NCI-H1417 treated with DMSO at 0.1 percent for 48 hours (cell line): ENCODE results near the gene SLC10A7.

ENCODE experiments used
- DNase-seq: peaks from one replicate; lab custom pipeline; 2025; lab: John Stamatoyannopoulos, UW

SLC10A7 gene

DNA sequence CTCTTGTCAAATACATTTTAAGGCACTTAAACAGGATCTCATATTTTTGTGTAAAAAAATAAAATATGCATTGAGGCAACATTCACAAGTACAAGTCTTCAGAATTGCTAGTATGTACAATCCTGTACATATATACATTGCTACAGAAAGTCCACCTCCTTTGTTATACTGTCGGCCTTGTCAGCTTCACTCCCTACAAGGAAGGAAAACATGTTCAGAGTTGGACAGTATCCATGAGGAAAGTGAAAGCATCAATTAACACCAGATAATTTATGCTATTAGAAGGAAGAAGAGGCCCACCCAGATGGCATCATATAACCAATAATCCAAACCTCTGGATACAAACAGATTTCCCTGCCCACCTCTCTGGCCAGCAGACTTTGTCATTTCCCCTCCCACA is 265.4 kb downstream of the SLC10A7 start:
- DNase-seq: no peak

DNA sequence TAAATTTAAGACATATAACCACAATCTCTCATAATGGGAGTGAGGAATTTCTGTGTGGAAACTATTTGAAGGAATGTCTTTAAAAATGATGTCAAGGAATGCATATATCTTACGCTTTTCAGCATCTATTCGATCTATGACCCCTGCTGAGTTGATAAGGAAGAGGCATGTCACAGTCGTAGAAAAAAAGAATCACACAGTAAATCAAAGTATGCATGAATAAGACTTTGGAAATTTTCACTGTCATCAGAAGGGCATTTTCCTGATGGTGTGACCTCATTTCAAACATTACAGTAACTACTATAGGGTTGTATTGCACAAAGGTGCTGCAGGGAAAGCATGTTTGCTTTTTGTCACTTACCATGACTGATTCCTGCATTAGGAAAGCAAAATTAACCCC is 265.9 kb downstream of the SLC10A7 start:
- no peak for DNase-seq

DNA sequence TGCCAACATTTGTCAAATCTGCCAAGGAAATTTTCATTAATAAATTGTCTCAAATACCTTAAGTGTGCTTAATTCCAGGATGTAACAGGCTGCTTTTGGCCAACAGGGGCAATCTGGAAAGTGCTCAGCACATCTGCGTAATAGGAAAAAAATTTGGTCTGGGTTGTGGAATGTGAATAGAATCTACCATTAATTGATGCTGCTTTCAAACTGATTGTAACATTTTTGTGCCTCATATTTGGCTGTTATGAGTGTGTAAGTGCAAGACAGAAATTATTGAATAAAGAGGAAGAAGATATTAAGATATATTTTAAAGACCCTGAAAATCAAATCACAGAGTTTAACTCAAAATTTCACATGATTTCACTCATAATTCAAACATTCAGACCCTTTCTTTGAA is 266.3 kb downstream of the SLC10A7 start:
- DNase-seq: no peak

DNA sequence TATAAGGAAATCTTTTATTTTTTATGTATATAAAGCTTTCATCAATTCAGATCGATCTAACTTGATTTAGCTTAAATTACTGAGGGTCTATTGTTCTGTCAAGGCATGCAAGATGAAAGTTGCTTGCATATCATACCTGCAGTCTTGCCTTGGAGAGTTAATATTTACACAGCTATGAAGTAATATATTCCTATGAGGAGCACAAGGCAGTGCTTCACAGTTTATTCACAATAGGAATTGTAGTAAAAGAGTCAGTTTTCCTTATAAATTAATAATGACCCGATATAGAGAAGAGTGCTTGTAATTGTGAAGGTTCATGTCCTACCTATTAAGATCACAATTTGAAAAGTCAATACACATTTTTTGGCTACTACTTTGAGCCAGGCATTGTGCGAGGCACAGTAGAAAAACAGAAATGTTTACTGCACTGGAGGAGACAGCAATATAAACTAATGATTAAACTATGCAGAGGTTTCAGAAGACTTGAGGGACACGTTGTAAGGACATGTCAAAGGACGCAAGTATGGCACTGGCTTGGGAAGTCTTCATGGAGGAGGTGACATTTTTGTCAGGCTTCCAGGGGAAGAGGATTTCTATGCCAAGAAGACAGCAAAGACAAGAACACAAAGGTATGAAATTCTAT is 268.6 kb downstream of the SLC10A7 start:
- DNase-seq: no peak

DNA sequence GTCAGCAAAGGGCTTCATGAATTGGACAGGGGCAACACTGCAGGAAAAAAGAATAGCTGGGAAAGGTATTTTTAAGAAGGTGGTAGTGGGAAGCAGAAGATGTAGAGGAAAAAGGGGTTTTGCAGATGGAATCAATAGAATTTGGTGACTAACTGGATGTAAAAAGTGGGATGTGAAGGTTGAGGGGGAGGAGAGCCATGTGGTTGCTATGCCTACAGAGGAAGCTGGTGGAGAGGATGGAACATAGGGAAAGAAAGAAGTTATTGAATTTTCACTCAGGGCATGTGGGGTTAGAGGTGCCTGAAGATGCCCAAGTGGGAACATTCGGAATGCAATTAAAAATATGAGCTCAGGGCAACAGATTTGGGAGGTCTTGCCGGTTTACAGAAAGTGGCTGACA is 274.4 kb downstream of the SLC10A7 start:
- DNase-seq: no peak

DNA sequence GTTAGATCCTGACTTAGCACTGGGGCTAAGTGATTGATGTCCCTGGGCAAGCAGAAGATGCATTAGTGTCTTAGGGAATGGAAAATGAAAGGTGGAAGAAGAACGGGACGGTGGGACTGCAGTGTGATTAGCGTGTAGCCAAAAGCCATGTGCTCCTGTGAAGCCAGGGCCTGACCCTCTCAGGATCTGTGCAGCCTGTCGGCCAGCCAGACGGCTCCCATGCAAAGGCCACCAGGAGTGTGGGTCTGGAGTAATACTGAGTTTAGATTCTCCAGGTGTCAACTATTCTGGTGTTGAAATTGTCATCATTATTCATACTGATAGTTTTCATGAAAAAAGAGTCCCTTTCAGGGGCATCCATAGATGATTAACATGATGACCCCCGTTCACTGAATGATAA is 275.4 kb downstream of the SLC10A7 start:
- DNase-seq: no peak

DNA sequence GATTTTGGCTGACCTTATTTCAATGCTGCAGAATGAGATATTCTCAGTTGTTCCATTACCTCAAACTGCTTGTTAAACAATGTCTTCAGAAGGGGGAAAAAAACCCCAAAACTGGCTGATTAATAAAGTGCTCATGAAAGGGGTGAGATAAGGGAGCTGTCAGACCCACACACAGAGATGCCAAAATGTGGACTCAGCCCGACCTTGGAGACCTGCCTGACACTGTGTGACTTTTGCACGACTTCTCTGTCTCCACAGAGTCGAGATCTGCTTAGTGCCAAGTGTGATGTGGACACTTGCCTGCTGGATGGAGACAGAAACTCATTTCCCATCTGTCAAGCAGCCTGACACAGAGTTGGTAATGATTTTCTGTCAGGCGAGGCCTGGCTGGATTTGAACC is 275.9 kb downstream of the SLC10A7 start:
- no peak for DNase-seq

DNA sequence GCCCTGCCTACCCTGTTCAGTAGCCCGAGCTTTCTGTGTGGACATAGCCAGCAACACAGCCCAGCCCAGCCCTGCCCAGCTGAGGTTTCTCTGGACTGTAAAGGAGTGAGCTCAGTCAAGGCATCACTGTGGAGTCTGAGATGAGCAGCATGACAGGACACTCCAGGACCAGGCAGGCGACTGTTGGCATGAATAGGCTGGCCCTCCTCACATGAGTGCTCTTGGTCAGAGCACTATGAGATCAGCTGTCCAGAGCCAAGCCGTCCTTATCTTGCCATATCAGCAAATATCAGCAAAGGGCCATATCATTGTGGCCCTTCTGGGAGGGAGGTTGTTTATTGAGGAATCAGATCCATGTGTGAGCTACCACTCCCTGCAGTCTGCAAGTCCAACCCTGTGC is 276.5 kb downstream of the SLC10A7 start:
- DNase-seq: no peak

DNA sequence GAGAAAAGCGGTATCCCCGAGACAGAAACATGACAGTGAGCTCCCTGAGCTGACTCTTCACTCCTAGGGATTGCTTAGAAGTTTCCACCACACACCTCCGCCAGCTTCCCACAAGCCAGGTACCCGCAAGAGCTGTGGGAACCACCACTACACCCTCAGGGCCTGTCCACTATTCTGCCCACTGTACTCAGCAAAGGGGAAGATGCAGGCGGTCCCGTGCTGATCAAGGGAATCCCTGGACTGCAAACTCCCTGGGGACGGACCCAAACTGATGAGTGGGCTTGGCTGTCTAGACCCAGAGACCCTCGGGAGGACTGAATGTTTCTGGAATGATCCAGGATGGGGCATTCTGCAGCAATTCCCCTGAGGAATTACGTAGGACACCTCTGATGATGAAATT is 277.2 kb downstream of the SLC10A7 start:
- no peak for DNase-seq

DNA sequence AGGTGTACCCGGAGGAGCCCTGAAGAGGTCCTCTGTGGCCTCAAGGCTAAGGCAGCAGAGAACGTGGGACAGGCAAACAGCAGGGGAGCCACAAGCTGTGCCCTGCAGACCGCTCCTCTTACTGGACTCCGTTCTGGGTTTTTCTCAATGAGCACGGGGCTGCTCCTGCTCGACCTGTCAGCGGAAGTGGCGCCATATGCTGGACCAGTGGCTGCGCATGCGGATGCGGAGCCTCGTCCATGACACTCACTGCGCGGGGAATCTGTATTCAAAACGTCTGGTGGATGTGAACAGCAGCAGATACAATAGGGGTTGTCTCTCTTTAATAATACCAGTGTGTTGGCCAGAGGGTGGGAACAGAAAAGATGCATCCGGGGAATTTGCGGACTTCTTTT is 277.9 kb downstream of the SLC10A7 start:
- DNase-seq: no peak

DNA sequence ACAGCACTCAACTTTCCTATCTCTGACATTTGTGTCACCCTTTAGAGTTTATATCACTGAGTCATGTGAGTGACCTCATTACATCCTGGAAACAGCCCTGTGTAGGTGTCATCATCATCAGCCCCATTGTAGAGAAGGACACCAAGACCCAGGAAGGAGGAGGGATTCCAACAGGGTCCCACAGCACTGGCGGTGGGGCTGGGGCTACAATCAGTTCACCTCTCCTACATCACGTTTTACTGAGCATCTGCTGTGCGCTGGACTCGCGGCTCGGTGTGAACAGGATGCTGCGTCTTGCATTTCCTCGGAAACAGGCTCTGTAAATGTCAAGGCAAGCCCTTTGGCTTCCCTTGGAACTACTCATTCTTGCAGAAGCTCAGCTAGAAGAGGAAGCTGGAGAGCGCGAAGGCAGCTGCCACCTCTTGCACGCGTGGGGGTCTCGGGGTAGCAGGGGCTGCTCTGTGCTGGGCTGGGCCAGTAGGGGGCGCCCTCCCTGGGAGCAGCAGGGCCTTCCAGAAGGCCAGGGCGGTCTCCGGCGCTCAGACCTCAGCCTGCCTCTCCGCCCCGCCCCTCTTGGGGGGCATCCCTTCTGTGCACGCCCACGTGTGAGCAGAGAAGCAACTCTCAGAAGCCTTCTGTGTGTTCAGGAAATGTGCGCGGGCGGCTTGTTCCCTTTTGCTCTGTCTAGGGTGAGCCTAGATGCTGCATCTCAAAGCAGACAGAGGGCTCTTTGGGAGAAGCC is 278.4 kb downstream of the SLC10A7 start:
- DNase-seq: no peak

DNA sequence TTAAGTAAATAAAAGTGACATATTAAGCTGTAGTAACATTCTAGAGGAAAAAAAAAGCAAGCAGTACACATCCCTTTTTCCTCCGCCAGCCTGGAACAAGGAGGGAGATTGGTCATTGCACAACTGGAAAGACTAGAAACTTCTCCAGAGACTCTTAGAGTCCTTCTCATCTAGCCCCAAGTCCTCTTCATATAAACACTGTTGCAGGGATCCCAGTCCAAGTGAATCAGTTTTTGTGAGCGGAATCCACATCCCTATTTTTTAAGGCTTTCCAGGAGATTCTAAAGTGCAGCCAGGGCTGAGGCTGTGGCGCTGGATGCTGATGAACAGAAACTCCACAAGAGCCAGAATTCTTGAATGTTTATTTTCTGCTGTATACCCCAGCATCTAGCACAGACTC is 283.6 kb downstream of the SLC10A7 start:
- no peak for DNase-seq

DNA sequence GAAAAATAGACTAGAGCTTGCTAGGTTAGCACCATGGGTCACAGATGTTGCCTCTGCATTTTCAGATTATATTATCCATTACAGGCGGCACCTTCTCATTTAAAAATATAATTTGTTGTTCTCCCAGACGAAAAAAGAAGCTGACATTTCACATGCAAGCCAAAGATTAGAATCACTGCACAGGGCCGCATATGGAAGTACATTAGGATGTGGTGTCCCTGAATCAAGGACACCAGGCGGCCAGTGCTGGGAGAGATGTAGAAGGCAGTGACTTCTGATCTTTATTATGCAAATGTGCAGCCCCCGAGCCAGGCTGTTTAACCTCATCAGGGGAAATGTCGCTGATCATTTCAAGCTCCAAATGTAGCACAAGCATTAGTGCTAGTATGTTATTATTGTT is 284.6 kb downstream of the SLC10A7 start:
- DNase-seq: no peak

DNA sequence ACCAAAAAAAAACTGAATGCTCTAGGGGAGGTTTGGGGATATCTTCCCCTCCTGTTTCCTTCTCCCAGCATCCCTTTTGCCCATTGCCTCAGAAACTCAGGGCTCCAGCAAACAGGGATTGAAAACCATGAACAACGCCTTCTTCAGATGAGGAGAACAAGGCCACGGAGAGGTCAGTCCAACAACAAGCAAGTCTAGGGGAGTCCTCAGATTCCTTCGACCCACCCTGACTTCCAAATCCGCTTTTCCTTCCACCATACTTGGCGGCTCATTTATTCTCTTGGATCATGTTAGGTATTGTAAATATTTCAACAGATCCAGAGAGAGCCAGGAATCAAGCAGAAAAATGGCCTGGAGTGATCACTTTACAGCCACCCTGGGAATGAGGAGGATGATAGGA is 285.5 kb downstream of the SLC10A7 start:
- no peak for DNase-seq

DNA sequence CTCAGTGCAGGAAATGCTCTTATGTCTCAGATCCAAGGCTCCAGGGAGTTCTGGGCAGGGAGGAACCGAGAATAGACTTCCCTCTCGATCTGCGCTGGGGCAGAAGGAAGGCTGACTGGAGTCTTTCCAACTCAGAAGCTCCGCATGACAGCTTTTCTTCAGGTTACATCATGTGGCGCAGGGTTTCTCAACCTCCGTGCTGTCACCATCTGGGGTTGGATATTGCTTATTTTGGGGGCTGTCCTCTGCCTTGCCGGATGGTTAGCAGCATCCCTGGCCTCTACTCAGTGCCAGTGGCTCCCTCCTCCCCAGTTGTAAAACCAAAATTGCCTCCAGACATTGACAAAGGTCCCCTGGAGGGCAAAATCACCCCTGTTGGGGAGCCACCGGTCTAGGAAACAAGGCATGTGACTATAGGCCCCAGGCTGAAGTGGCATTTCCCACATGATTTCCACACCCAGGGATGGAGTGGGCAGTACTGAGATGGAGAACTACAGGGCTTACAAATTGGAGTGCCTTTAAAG is 286.0 kb downstream of the SLC10A7 start:
- no peak for DNase-seq

DNA sequence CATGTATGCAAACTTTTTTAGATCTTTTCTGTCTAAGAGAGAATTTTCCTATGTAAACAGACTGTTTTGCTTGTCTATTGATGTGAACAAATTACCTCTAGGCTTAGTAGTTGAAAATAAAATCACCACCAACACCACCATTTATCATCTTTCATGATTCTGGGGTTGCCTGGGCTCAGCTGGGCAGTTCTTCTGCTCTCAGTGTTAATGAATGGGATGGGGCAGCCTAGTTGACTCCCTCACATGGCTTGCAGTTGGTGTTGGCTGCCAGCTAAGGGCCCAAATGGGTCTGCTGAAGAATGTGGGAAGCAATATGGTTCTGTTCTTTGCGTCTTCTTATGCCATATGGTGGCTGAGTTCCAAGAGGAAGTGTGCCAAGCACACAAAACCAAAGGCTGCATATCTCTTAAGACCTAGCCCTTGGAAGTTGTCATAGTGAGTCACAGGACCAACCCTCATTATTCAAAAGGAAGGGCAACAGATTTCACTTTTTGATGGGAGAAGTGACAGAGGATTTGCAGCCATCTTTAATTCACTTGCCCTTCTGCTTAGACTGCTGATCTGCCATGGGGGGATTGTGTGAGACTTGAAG is 289.5 kb downstream of the SLC10A7 start:
- no peak for DNase-seq

DNA sequence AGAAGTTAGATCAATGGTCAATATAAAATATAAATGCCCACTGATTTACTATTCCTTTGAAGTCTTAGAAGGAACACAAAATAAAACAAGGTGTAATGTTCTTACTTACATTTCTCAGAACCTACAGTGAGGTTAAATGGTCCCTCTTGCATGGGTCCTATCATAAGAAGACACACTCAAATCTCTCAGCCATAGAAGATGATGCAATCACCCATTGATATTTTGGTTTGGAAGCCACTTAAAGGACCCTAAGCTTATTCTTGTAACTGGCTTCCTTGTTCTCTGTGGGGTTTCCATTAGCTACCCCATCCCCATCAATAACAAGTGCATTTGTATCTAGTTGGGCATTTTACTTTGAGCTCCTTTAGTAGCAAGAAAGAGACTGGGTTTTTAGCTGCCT is 292.3 kb downstream of the SLC10A7 start:
- DNase-seq: no peak

DNA sequence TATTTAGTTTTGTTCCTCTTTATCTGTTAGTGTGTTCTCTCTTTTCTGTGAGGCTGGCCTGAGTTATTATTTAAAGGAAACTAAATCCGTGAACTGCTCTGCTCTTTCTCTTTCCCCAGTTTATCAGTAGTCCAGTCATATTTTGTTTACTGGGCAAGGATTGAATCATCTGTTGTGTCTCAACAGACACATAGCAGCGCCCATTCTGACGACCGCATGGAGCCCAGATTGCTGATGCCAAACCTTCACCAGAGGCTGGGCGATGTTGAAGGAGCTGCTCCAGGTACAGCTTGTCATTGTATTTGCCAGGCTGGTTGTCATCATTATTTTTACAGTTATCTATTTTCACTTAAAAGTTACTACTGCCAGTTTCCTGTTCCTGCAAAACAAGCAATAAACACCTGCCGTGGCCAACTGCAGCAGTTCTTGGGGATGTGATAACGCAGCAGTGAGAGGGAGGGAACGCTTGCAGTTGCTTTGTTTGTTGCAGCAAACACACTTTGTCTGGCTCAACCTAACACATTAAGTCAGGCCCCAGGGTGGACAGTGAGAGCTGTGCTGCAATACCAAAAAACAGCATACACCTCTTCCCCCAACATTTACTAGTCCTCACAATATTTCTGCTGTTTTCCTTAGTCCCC is 297.3 kb downstream of the SLC10A7 start:
- DNase-seq: no peak

DNA sequence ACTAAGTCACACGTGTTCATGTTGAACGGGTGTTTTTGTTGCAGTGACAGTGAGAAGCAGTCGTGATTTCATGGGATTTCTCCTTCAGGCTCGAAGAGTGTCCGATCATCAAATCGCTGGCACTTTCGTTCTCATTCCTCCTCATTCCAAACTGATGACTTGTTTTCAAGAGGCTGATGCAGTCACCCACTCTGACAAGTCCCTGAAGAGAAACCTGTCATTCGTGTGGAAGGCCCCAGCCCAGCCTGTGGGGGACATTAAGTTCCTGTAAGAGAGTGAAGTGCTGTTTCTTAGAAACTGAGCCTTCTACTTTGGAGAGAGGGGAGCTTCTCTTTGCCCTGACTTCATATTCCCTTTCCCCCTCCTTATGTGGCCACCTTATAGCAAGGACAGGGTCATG is 299.4 kb downstream of the SLC10A7 start:
- no peak for DNase-seq

DNA sequence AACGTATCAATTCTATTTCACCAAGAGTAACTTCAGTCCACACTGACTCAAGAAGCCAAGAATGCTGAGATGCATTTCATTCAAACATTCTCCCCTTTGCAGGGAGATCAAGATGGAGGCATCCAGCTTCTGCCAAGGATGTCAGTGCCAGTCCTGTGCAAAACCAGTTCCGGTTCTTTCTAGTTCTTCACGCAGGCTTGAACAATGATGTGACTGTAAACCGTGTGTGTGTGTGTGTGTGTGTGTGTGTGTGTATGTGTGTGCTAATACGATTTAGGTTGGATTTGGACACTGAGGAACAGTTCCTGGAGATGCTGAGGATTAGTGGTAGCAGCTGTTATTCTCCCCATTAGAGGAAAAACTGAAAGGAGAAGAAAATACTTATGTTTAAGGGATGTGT is 307.5 kb downstream of the SLC10A7 start, which contains the start of gene REELD1:
REELD1 (plus strand) TSS at position 301 of the 400 bp plus-strand sequence. CDS start 2,415 bp downstream, outside the sequence.
- no peak for DNase-seq

DNA sequence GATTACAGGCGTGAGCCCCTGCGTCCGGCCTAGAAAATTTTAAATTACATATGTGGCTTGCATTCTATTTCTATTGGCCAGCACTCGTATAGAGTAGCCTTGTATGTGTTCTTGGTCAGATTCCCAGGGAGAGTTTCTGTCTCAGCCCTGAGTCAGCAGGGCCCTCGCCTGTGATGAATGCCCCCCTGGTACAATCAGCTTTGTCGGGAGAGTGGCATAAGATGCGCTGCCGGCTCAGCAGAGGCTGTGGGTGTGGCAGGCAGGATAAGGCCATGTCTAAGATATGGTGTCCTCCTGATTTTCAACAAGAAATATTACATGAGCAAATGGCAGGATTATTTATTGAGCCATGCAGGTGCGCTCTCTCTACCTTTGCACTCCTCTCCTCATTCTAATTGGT is 309.0 kb downstream of the SLC10A7 start:
- no peak for DNase-seq

DNA sequence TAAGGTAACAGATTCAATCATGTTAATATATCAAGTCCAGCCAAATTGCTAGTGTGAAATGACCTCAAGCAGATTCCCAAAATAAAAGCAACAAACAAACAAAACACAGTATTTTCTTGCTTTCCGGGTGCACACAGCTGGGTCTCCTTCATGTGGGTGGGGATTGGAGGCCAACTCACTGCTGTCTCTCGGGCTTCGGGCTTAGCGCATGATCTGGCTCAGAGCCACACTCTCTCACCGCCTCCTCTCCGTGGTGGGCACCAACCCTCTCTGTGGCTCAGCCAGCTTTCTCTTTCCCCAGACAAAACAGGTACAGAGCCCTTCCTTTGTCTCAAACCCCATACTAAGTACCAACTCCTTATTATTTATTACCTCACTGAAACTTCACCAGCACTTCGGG is 310.3 kb downstream of the SLC10A7 start:
- no peak for DNase-seq

DNA sequence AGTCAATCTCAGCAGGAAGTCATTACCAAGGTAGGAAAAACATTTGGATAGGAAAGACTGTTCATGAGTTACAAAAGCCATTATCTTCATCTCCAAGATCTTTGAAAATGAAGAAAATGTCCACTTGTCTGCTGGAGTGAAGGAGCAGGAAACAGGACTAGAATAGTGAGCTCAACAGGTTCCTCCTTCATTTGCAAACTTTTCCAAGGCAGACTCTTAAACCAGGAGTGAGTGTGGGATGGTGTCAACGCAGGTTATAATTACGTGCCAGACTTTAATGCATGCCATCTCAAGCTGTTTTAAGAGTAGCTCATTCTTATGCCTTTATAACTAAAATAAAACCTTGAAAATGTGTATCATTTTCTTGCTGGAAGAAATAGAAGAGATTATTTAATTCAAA is 310.9 kb downstream of the SLC10A7 start:
- no peak for DNase-seq
